ENCODE measurements around the gene EEF1B2.
"Not testable (repeated sequence)": the region's sequence is repeated elsewhere in the genome, so short reads cannot be mapped to it uniquely, and the experiment has no call there.

The EEF1B2 gene

DNA sequence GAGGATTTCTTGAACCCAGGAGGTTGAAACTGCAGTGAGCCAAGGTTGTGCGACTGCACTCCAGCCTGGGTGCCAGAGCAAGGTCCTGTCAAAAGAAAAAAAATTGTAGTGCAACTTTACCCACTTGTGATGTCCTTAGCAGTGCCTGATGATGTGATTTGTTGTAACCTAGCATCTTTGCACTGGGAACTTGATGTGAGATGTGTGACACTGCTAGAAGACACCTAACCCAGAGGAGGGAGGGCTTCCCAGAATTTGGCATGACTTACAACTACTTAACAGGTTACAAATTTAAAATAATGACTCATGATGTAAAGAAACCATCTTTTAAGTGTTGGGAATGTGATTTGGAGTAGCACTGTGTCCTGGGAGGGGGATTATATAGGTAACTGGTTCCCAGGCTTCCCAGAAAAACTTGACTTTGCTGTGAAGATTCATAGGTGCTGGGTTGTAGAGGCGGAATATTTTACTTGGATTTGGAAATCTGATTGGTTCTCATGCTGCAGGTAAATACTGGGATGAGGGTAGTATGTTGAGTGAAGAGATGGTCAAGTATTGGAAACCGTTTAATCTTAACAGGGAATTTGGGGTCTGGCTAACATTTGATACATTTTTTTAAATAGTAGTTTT, 3.7 kb downstream of the EEF1B2 start:
- no peak for DNase-seq (ENCODE audit: low read depth in 4 of 4, low spot score in 1 of 4)

DNA sequence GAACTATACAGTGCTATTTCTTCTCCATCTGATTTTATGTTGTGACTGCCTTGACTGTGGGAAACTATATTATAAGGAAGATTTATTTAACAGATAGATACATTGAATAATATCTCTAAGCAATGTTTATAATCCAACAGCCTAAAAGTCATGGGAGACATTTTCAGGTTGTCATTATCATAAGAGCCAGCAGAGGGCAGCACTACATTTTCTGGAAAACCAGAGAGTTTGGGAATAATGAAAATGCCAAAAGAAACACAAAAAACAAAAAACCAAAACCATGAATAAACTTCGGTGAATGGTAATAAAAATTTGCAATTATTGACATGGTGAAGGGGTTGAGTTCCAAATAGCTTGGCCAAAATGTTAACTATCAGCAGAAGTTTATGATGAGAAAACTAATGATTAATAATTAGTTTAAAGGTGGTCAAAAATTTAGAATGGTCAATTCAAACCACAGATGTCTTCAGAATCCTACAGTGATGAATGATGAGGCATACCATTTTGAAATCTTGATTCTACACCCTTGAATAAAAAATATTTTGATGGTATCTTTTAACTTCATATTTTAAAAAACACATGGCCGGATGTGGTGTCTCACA, 4.7 kb downstream of the EEF1B2 start:
- no peak for DNase-seq (ENCODE audit: low read depth in 4 of 4, low spot score in 1 of 4)

DNA sequence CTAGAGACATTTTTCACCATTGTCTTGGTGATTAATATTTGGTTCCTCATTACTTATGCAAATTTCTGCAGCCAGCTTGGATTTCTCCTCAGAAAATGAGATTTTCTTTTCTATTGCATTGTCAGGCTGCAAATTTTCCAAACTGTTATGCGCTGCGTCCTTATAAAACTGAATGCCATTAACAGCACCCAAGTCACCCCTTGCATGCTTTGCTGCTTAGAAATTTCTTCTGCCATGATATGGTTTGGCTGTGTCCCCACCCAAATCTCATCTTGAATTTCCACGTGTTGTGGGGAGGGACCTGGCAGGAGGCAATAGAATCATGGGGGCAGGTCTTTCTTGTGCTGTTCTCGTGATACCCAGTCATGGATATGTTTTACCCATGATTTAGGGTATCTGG, 8.5 kb downstream of the EEF1B2 start:
- not testable (repeated sequence) for DNase-seq (ENCODE audit: low read depth in 4 of 4, low spot score in 1 of 4)

DNA sequence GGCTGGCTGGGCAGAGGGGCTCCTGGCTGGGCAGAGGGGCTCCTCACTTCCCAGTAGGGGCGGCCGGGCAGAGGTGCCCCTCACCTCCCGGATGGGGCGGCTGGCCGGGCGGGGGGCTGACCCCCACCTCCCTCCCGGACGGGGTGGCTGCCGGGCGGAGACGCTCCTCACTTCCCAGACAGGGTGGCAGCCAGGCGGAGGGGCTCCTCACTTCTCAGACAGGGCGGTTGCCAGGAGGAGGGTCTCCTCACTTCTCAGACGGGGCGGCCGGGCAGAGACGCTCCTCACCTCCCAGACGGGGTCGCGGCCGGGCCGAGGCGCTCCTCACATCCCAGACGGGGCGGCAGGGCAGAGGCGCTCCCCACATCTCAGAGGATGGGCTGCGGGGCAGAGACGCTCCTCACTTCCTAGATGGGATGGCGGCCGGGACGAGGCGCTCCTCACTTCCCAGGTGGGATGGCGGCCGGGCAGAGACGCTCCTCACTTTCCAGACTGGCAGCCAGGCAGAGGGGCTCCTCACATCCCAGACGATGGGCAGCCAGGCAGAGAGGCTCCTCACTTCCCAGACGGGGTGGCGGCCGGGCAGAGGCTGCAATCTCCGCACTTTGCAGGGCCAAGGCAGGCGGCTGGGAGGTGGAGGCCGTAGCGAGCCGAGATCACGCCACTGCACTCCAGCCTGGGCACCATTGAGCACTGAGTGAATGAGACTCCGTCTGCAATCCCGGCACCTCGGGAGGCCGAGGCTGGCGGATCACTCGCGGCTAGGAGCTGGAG, 12.1 kb downstream of the EEF1B2 start:
- DNase-seq (ENCODE audit: low read depth in 4 of 4, low spot score in 1 of 4): not testable (repeated sequence)

DNA sequence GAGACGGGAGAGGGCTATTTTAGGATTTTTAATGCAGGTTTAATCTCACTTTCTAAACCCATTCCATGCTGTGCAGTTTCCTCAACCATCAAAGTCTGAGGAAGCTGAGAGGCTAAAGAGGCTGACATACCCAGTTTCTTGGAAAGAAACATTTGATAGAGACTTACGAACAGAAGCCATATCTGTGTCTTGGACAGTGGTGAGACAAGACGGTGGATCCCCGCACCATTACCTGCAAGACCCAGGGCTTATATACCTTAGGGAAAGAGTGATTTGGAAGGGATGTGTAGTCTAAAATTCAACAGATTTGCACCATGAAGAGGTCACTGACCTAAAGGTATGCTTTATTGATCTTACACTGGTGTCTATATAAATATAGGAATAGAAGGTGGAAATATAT, 13.5 kb downstream of the EEF1B2 start:
- no peak for DNase-seq (ENCODE audit: low read depth in 4 of 4, low spot score in 1 of 4)

DNA sequence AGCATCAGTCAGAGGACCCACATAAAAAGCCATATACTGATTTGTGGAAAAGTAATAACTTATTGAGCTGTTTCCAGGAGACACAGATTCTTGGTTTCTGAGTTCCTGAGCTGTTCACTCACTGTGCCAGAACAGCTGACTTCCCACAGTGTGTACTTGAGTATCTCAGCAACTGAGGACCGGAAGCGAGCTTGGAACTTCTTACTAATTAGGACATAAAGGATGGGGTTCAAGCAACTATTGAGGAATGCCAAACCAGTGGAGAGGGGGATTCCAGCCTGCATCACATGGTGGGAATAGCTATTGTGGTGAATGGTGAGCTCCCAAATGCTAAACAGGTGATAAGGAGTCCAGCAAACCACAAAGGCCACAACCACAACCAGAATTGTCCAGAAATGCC, 16.4 kb downstream of the EEF1B2 start:
- no peak for DNase-seq (ENCODE audit: low read depth in 4 of 4, low spot score in 1 of 4)

DNA sequence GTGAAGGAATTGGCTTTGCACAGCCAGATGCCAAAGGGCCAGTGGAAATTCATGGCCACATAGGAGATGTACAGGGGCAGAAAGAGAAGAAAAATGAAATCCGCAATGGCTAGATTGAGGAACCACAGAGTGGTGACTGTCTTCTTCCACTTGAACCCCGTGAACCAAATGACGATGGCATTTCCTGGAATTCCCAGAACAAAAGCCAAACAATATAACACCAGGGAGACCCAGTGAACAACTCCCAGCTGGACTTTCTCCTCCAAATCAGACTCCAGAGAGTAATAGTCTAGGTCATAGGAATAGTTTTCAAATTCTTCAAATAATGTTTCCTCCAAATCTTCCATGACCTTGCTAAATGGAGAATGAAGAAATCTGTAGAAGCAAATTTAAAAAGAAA, 17.2 kb downstream of the EEF1B2 start:
- no peak for DNase-seq (ENCODE audit: low read depth in 4 of 4, low spot score in 1 of 4)

DNA sequence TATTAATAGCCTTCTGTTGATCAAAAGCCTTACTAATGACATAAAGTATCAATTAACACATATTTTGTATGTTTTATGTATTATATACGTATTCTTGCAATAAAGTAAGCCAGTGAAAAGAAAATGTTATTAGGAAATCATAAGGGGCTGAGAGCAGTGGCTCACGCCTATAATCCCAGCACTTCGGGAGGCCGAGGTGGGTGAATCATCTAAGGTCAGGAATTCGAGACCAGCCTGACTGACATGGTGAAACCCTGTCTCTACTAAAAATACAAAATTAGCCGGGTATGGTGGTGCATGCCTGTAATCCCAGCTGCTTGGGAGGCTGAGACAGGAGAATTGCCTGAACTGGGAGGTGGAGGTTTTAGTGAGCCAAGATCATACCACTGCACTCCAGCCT, 21.8 kb downstream of the EEF1B2 start:
- DNase-seq (ENCODE audit: low read depth in 4 of 4, low spot score in 1 of 4): not testable (repeated sequence)

DNA sequence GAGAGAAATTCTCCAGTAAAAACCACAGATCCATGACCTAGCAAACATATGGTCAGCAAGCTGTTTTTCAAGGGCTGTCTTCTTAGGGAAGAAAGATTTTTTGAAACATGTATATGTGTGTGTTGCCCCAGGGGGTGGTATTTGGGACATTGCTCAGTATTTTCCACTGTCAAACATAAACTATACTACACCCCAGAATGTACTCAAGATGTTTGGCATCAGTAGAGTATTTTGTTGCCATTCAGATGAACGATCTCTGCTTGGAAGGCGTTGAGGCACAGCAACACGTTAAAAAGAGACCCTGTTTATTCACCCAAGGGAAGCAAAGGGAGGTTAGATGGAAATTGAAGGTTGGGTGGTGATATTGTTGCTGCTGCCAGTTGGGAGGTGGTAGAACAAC, 30.0 kb downstream of the EEF1B2 start:
- DNase-seq (ENCODE audit: low read depth in 4 of 4, low spot score in 1 of 4): no peak

DNA sequence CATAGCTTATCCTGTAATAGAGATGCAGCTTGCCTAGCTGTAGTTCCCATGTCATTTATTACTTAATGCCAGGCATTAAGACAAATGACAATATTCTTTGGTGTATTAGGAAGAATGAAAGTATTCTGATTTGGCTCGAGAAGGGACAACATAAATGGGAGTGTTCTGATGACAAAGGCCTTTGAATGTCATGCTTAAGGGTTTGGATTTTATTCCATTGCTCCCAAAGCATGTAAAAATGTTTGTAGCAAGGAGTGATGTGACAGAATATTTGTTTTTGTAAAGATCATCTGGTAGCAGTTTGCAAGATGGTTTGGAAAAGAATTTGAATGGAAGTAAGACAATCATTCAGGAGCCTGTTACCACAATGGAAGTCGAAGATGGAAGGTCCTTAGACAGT, 30.4 kb downstream of the EEF1B2 start:
- no peak for DNase-seq (ENCODE audit: low read depth in 4 of 4, low spot score in 1 of 4)

DNA sequence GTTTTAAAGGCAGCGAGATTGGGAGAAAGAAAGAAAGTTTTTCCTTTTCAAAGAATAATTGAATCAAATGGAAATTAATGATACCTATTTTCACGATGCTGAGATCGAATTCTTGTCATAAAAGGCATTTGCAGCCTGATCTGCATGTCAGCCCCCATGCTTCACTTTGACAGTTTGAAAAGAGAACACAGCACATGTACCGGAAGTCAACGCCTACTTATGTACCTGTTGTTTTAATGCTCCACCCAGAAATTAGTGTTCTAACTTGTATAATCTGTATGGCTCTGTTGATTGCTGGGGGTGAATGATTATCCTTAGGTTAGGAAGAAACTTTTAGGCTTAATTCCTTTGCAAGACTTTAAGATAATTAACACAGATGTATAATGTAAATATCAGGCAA, 31.0 kb downstream of the EEF1B2 start:
- DNase-seq (ENCODE audit: low read depth in 4 of 4, low spot score in 1 of 4): no peak

DNA sequence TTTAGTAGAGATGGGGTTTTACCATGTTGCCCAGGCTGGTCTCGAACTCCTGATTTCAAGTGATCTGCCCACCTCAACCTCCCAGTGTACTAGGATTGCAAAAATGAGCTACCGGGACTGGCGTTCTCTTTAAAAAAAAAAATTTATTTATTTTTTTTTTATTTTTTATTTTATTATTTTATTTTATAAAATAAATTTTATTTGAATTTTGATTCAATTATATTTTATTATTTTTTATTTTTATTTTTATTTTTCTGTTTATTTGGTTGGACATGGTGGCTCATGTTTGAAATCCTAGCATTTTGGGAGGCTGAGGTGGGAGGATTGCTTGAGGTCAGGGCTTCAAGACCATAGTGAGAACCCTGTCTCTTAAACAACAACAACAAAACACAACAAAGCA, 32.5 kb downstream of the EEF1B2 start:
- DNase-seq (ENCODE audit: low read depth in 4 of 4, low spot score in 1 of 4): no peak

DNA sequence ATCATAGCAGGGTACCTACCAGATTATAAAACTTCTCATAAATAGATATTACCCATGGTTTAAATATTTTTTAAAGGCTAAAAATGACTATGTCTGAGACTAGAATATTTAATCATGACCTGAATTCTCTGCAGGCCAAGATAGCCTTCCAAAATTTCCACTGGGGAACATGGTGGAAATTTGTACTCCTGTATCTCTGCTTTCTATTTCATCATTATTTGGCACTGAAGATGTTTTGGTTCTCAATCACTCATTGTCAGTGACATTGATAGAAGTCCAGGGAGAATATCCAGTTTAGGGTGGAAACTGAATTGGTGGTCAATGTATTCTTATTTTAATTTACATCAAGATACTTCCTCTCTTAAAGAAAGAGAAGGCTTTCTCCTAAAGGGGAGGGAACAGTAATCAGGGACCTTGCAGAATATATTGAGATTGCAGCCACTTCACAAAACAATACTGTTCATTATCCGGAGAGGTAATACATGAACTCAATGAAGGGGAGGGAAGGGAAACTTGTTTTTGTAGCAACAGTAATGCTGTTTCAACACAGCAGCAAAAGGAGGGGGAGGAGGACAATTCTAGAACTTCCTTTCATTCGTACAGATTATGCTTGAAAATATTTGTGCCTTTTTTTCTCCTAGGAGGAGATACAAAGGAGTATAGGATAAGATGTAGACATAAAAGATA, 34.1 kb downstream of the EEF1B2 start:
- no peak for DNase-seq (ENCODE audit: low read depth in 4 of 4, low spot score in 1 of 4)

DNA sequence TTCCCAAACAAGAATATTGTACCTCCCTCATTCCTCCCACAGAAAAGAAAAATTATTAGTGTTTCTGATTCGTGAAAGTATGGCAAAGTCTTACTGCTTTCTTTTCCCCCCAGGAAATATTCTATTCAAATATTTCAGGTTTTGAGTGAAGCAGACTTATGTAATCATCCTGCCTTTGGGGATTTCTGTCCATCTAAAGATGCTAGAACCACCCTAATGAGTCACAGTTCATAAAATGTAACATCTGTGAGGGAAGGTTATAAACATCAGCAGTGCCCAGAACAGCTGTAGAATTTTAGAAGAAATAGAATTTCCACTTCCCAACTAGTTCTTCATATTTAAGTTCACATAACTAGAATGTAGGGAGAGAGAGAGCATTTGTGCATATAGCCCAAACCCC, 39.0 kb downstream of the EEF1B2 start:
- no peak for DNase-seq (ENCODE audit: low read depth in 4 of 4, low spot score in 1 of 4)

DNA sequence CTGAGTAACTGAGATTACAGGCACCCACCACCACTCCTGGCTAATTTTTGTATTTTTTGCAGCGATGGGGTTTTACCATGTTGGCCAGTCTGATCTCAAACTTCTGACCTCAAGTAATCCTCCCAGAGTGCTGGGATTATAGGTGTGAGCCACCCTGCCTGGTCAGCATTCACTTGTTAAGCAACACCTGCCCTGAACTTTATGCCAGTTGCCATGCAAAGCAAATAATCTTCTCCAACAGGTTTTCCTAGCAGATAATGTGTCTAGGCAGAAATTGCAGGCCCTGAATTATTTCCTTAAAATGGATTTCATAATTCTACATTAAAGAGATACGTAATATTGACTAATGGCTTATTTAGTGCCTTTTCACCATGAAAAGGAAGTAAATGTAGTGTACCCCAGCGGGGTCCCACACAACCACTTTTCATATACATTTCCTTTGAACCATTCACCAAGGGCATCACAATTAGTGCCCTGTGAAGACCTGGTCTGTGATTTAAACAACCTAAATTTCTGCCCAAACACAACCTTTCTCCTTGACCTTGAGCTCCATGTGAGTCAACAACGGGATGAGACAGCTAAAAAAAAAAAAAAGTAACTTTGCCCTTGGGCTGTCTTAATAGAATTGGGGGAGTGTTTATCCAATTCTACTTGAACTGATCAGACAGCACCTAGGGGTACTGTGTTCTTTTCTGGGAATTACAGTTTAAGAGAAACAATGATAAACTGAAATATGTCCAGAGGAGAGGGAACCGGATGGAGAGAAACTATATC, 41.6 kb downstream of the EEF1B2 start:
- no peak for DNase-seq (ENCODE audit: low read depth in 4 of 4, low spot score in 1 of 4)

DNA sequence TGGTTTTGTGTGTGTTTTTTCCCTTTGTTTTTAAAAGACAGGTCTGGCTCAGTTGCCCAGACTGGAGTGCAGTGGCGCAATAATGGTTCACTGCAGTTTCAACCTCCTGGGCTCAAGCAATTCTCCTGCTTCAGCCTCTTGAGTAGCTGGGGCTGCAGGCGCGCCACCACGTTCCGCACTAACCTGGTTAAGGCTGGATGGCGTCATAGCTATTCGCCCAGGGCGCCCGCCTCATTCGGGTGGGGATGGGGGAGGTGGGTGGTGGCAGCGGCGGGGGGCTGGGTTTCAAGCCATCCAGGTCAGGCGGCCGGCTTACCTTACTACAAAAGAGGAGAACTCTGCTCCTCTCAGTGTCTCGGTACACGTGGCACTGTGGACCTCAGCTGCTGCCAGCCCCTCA, 42.8 kb downstream of the EEF1B2 start:
- no peak for DNase-seq (ENCODE audit: low read depth in 4 of 4, low spot score in 1 of 4)

DNA sequence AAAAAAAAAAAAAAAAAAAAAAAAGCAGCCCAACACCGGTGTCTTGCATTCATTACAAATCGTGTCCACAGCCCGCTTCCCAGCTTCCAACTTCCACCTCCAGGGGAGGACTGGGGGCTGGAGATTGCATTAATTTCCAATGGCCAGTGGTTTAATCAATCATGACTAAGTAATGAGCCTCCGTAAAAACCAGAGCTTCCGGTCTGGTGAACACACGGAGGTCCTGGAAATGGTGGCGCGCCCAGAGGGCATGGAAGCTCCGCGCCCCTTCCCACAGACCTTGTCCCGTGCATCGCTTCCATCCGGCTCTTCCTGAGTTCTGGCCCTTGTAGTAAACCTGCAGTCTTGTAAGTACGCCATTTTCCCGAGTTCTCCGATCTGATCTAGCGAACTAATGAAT, 43.6 kb downstream of the EEF1B2 start:
- DNase-seq (ENCODE audit: low read depth in 4 of 4, low spot score in 1 of 4): no peak

DNA sequence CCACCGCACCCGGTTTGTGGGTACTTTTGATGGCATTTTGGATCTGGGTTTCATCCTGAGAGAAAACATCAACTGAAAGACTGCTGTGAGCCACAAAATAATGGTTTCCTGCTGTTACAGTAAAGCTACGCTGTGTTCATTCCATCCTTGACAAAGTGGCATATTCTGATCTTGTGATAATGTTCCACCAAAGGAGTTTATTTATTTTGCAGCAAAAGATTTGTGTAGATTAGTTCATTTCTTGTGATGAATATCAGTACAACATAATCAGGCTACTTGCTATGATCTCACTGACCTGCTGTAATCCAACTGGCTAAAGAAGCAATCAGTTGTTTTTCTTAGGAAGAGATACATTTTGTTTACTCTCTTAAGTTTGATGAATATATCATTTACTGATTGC, 45.0 kb downstream of the EEF1B2 start:
- DNase-seq (ENCODE audit: low read depth in 4 of 4, low spot score in 1 of 4): no peak

DNA sequence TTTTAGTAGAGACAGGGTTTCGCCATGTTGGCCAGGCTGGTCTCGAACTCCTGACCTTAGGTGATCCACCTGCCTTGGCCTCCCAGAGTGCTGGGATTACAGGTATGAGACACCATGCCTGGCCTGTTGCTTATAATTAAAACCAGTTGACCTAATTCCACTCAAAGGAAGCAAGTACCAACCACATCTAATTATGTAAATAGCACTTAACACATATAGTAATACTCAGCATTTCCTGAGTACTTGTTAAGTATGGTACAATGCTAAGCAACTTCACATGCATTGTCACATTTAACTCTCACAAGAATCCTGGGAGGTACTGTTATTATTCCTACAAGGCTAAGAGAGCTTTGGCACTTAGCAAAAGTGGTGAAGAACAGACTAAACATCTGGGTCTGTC, 47.6 kb downstream of the EEF1B2 start:
- not testable (repeated sequence) for DNase-seq (ENCODE audit: low read depth in 4 of 4, low spot score in 1 of 4)

DNA sequence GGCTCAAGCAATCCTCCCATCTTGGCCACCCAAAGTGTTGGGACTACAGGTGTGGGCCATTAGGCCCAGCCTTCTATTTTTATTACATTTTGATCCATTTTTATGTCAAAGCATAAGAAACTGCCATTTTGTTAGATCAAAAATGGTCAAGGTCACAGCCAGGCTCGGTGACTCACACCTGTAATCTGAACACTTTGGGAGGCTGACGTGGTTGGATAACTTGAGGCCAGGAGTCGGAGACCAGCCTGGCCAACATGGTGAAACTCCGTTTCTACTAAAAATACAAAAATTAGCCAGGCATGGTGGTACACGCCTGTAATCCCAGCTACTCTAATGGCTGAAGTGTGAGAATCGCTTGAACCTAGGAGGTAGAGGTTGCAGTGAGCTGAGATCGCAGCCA, 49.2 kb downstream of the EEF1B2 start:
- no peak for DNase-seq (ENCODE audit: low read depth in 4 of 4, low spot score in 1 of 4)

DNA sequence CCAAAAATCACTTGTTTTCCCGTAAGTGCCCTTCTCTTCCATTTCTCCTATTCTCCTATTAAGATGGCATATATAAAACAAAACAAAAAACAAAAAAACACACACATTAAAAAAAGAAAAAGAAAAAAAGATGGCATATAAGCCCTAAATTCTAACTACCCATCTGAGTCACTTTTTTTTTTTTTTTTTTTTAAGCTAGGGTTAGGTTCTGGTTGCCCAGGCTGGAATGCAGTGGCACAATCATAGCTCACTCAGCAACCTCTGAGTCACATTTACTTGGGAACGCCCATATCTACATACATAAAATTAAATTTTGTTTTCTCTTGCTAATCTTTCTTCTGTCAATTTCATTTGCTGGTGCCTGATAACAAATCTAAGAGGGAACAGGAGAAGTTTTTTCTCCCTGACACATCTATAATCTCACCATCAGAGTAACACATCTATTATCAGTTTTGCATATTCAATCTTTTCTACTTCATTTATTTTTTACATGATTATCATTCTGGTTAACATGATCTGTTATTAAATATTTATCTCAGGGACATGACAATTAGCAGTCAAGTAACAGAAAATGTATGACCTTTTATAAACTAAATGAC, 52.1 kb downstream of the EEF1B2 start:
- no peak for DNase-seq (ENCODE audit: low read depth in 4 of 4, low spot score in 1 of 4)

Measured in stimulated activated CD4-positive, alpha-beta T cell treated with anti-CD3 and anti-CD28 coated beads, Interleukin-1b, Interleukin-23, amount 100 ng/mL, for 24 hours (primary cell).